ENCODE measurements around the gene DCLK1.

- TF ChIP-seq SP1 (IDR thresholded peaks at IDR 0.05) (no peak), SUZ12 (IDR thresholded peaks at IDR 0.05) (no peak), BHLHE40 (IDR thresholded peaks at IDR 0.05; ENCODE audit: borderline replicate concordance) (no peak), HDGF (IDR thresholded peaks at IDR 0.05; ENCODE audit: borderline replicate concordance) (no peak), LEF1 (IDR thresholded peaks at IDR 0.05; ENCODE audit: borderline replicate concordance) (no peak), FOXM1 (IDR thresholded peaks at IDR 0.05; ENCODE audit: borderline replicate concordance) (no peak), PKNOX1 (IDR thresholded peaks at IDR 0.05) (no peak), NFRKB (IDR thresholded peaks at IDR 0.05) (no peak), ARNT (IDR thresholded peaks at IDR 0.05) (no peak), CTBP1 (IDR thresholded peaks at IDR 0.05; ENCODE audit: borderline replicate concordance) (no peak), FOXA1 (IDR thresholded peaks at IDR 0.05) (no peak), TARDBP (IDR thresholded peaks at IDR 0.05) (no peak), ELF4 (IDR thresholded peaks at IDR 0.05) (no peak)
Observed at GRCh38 chr13:36094478-36094877, 36.7 kb downstream of the DCLK1 start.

All from HEK293T (cell line).